GM12801 (cell line): ENCODE data around the gene MFRP.

Source experiments
- CTCF ChIP-seq: IDR thresholded peaks from one replicate; pipeline ENCODE4 v1.5.1; 2011; ENCODE audit warnings: control low read depth; ENCODE audit not compliant: insufficient read length; ENCODE audit errors: extremely low read depth

MFRP gene

DNA sequence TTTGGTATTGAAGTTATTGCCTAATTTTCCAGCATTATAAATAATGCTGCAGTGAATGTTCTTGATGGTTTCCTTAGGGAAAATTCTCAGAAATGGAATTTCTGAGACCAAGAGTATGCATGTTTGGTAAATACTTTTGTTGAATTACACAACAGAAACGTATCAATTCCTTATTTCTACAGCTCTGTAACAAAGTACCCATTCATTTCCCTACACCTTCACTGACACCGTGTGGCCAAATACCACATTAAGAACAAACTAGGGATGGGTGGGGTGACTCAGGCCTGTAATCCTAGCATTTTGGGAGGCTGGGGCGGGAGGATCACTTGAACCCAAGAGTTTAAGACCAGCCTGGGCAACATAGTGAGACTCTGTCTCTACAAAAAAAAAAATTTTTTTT is 51.3 kb downstream of the MFRP start:
- no peak for TF ChIP-seq CTCF

- no peak for TF ChIP-seq CTCF
Observed at GRCh38 chr11:119293461-119293860, 53.0 kb downstream of the MFRP start.

- TF ChIP-seq CTCF, result no peak
Observed at GRCh38 chr11:119290894-119291497, 55.5 kb downstream of the MFRP start.
